Measurements from ENCODE around the gene ERBB2. TPM values are rescaled to one million over a fixed set of nuclear protein-coding genes. Genes with fewer than 3 reads are reported as not detected.
"Not testable (repeated sequence)": the region's sequence is repeated elsewhere in the genome, so short reads cannot be mapped to it uniquely, and the experiment has no call there.

Gene ERBB2
- polyA plus RNA-seq, 1 donor: 178 TPM

DNA sequence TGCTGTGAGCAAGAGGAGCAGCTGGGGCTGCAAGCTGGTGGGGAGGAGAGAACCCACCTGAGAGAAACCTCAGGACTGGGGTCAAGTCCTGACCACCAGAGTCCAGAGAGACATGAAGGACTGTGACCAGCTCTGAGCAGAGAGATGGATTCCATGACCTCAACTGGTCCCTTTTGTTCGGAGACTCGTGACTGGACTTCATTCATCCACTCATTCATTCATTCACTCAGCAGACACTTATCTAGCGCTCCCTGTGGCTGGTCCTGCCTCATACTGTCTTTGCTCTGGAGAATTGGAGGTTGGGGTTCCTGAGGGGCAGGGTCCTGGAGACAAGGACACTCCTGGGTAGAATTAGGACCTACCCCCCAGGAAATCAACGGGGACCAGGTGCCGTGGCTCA lies 4.0 kb downstream of the ERBB2 start:
- DNase-seq: no peak

DNA sequence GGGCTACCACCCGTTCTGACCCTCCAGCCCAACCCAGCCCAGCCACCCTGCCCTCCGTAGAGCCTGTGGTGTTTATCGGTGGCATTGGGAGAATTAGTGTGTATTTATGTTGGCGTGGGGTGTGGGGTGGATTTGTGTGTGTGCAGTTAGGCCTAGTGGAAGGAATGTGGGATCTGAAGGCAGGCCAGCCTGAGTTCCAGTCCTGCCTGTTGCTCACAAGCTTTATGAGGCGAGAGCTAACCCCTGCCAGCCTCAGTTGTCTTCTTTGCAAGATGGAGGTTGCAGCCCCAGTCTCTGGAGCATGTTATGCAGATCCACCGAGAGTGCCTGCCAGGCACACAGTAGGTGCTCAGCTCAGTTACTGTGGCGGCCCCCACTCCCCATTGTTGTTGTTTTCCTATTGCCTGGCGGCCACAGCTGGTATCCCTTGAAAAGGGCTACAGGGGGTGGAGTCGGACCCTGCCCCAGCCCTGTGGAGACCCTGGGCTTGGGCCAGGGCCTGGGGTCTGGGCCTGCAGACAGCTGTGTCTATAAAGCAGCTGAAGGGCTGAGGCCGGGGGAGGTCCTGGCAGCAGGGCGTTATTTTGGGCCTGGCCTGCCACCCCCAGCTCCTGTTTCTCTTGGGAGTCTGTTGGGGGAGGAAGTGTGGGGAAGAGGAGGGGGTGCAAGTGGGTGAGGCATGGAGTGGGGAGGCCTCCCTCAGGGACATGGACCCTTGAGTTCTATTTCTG lies 5.1 kb downstream of the ERBB2 start:
- DNase-seq: no peak

DNA sequence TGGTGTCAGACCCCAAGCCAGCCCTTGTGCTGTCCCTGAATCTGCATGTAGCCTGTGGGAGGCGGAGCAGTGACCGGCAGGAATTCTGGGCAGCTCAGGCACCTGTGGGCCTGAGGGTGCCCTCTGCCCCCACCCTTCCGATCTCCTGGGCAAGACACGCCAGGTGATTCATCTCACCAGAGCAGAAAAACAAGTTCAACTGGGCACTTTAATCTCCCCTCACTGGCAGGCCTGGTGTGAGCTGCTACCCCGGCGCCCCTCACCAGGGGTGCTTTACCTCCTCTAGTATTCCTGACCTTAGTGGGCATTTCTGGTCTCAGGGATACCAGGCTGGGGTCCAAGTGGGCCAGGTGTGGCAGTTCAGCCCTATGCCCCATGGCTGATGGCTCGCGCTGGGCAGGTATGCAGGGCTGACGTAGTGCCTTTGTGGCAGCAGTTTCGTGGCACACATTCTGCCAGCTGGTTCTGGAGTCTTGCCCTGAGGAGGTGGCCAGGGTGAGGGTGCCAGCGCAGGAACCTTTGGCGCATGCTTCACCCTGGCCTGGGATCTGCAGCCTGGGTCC lies 6.0 kb downstream of the ERBB2 start:
- DNase-seq: no peak

- no peak for DNase-seq
These were observed 6.5 kb downstream of the ERBB2 start for GRCh38 chr17:39706383-39706782.

GRCh38 chr17:39706921-39707337 lies 7.1 kb downstream of the ERBB2 start:
- DNase-seq: no peak

DNA sequence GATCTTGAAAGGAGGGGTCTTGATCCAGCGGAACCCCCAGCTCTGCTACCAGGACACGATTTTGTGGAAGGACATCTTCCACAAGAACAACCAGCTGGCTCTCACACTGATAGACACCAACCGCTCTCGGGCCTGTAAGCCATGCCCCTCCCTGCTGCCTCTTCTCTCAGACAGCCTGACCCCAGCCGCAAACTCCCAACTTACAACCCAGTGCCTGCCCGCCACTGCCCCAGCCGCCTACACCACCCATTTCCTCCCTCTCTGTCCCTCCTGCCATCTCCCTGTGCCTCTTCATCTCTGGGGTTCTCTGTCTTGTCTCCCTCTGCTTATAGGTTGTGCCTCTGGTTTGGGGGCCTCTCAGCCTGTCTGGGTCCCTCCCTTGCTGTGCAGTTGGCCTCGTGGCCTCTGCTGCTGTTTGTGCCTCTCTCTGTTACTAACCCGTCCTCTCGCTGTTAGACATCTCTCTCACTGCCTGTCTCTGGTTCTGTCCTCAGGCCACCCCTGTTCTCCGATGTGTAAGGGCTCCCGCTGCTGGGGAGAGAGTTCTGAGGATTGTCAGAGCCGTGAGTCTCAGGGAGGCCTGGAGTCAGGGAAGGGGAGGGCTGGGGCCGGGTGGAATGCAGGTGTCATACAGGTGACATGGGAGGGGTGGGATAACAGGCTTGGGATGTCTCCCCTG lies 9.6 kb downstream of the ERBB2 start:
- DNase-seq: no peak

DNA sequence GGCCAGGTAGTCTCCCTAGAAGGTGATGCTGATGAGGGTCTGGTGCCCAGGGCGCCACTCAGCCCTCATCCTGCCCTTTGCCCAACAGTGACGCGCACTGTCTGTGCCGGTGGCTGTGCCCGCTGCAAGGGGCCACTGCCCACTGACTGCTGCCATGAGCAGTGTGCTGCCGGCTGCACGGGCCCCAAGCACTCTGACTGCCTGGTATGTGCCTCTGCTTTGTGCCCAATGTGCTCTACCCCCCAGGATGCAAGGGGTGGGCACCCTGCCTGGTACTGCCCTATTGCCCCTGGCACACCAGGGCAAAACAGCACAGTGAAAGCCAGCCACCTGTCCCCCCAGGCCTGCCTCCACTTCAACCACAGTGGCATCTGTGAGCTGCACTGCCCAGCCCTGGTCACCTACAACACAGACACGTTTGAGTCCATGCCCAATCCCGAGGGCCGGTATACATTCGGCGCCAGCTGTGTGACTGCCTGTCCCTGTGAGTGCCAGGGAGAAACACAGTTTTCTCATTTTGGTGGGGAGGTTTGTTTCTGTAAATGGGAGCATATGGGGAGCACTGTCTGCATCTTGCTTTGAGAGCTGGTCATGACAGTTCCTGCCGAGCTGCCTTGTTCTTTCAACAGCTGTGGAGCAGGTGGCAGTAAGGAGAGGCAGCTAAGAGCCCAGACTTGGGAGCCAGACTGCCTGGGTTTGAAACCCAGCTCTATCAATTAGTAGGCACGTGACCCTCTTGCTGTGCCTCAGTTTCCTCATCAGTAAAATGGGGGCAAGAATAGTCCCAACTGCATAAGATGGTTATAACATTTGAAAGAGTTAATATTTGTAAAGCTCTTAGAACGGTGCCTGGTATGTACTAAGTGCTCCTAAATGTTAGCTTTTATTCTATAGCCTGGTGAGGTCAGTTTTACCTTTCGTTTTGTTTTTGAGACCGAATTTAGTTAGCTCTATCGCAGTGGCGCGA lies 10.4 kb downstream of the ERBB2 start:
- no peak for DNase-seq

- DNase-seq: not testable (repeated sequence)
These were observed 11.2 kb downstream of the ERBB2 start for GRCh38 chr17:39711071-39711470.

- DNase-seq: no peak
These were observed 12.0 kb downstream of the ERBB2 start for GRCh38 chr17:39711851-39712250.

GRCh38 chr17:39714234-39714633 lies 14.4 kb downstream of the ERBB2 start:
- DNase-seq: no peak

DNA sequence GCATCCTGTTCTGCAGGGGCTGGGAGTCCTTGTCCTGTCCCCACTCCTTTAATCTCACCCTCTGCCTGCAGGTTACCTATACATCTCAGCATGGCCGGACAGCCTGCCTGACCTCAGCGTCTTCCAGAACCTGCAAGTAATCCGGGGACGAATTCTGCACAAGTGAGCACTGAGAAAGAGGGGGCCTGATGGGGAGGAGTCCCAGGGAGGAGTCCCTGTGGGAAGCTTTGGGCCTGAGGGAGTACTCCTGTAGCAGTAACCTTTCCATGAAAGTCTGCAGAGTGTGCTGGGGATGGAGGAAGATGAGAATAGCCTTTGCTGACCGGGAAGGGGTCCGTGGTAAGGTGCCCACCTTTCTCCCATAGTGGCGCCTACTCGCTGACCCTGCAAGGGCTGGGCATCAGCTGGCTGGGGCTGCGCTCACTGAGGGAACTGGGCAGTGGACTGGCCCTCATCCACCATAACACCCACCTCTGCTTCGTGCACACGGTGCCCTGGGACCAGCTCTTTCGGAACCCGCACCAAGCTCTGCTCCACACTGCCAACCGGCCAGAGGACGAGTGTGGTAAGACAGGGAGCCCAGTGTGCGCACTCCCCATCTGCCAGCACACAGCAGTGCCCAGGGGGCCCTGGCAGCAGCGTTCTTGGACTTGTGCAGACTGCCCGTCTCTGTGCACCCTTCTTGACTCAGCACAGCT lies 15.7 kb downstream of the ERBB2 start:
- no peak for DNase-seq

DNA sequence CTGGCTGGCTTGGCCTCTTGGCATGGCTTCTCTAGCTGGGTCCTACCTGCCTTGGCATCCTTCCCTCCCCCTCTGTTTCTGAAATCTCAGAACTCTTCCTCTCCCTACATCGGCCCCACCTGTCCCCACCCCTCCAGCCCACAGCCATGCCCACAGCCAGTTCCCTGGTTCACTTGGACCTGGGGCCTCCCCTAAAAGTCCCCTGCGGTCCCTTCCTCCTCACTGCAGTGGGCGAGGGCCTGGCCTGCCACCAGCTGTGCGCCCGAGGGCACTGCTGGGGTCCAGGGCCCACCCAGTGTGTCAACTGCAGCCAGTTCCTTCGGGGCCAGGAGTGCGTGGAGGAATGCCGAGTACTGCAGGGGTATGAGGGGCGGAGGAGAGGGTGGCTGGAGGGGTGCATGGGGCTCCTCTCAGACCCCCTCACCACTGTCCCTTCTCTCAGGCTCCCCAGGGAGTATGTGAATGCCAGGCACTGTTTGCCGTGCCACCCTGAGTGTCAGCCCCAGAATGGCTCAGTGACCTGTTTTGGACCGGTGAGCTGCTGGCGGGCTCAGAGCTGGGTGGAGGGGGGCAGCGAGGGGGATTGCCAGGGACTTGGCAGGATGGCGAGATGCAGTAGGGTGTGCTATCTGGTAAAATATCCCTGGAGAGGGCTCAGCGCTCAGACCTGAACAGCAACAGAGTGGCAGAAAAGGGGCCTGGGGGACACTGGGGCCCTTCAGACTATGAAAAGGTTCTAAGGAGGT lies 16.4 kb downstream of the ERBB2 start:
- no peak for DNase-seq

GRCh38 chr17:39716879-39717536 lies 17.1 kb downstream of the ERBB2 start:
- no peak for DNase-seq

DNA sequence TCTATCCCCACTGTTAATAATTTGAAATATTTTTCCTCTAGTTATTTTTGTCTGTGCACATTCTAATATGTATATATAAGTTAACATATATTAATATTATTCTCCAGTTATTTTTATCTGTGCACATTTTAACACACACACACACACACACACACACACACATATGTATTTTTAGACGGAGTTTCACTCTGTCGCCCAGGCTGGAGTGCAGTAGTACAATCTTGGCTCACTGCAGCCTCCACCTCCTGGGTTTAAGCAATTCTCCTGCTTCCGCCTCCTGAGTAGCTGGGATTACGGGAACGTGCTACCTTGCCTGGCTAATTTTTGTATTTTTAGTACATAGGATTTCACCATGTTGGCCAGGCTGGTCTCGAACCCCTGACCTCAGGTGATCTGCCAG lies 17.8 kb downstream of the ERBB2 start:
- no peak for DNase-seq

DNA sequence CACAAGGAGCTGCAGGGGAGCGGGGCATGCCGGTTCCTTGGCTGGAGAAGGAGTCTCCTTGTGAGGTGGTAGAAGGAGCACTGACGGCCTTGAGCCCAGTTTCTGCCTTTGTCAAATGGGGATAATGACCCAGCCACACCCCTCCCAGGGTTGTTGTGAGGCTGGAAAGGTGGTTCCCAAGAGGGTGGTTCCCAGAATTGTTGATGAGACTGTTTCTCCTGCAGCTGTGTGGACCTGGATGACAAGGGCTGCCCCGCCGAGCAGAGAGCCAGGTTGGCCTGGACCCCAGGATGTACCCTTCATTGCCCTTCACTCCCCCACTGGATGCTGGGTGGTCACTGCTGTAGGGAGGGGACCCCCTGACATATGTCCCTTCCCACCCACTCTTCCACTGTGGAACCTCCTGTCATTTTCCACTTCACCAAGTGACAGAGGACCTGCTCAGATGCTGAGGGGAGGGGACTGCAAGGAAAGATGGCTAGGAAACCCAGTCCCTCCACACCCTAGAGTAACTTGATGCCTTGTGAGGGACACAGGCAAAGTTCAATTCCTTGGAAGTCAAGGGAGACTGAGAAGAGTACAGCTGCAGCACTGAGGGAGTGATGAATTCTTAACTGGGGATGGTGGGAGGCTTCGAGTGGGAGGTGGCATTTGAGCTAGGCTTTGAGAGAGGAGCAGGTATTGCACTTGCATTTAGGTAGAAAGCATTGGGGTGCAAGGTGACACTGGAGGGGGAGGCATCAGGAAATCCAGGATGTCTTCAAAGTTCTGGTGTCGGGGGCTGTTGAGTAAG lies 19.9 kb downstream of the ERBB2 start:
- no peak for DNase-seq

GRCh38 chr17:39722104-39722503 lies 22.2 kb downstream of the ERBB2 start:
- no peak for DNase-seq

DNA sequence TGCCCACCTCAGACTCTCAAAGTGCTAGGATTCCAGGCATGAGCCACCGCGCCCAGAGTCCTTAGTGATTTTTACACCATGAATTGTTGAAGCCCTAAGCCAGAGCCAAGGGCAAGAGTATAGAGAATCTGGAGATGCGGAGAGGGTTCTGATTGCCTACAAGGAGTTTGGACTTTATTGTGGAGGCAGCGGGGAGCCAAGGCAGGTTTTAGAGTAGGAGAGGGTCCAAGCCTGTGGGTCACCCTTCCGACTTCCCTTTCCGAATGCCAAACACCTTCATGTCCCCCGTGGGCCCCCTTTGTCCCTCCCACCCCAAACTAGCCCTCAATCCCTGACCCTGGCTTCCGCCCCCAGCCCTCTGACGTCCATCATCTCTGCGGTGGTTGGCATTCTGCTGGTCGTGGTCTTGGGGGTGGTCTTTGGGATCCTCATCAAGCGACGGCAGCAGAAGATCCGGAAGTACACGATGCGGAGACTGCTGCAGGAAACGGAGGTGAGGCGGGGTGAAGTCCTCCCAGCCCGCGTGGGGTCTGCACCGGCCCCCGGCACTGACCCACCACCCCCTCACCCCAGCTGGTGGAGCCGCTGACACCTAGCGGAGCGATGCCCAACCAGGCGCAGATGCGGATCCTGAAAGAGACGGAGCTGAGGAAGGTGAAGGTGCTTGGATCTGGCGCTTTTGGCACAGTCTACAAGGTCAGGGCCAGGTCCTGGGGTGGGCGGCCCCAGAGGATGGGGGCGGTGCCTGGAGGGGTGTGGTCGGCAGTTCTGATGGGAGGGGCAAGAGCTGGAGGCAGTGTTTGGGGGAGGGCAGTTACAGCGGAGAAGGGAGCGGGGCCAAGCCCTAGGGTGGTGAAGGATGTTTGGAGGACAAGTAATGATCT lies 23.3 kb downstream of the ERBB2 start:
- DNase-seq: no peak

DNA sequence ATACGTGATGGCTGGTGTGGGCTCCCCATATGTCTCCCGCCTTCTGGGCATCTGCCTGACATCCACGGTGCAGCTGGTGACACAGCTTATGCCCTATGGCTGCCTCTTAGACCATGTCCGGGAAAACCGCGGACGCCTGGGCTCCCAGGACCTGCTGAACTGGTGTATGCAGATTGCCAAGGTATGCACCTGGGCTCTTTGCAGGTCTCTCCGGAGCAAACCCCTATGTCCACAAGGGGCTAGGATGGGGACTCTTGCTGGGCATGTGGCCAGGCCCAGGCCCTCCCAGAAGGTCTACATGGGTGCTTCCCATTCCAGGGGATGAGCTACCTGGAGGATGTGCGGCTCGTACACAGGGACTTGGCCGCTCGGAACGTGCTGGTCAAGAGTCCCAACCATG lies 24.9 kb downstream of the ERBB2 start:
- no peak for DNase-seq

DNA sequence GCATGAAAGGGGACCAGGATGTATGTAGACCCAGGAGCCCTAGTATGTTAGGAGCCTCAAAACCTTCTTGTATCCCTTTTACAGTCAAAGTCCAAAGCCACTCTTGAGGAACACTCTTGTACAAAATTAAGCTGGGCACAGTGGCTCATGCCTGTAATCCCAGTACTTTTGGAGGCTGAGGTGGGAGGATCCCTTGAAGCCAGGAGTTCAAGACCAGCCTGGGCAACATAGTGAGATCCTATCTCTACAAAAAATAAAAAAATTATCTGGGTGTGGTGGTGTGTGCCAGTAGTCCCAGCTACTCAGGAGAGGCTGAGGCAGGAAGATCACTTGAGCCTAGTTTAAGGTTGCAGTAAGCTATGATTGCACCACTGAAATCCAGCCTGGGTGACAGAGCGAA lies 26.1 kb downstream of the ERBB2 start:
- not testable (repeated sequence) for DNase-seq

Measured in hindlimb muscle (tissue), 1 donor.